LNCAP (cell line): Measurements from ENCODE around the gene ACOT6.

Experiments
- TF ChIP-seq, protein P1 (sequence below): fragments of 450-650 bp; IDR thresholded peaks from 2 replicates; pipeline ENCODE4 v1.5.1; 2017; ENCODE audit warnings: mild to moderate bottlenecking

ACOT6 gene

DNA sequence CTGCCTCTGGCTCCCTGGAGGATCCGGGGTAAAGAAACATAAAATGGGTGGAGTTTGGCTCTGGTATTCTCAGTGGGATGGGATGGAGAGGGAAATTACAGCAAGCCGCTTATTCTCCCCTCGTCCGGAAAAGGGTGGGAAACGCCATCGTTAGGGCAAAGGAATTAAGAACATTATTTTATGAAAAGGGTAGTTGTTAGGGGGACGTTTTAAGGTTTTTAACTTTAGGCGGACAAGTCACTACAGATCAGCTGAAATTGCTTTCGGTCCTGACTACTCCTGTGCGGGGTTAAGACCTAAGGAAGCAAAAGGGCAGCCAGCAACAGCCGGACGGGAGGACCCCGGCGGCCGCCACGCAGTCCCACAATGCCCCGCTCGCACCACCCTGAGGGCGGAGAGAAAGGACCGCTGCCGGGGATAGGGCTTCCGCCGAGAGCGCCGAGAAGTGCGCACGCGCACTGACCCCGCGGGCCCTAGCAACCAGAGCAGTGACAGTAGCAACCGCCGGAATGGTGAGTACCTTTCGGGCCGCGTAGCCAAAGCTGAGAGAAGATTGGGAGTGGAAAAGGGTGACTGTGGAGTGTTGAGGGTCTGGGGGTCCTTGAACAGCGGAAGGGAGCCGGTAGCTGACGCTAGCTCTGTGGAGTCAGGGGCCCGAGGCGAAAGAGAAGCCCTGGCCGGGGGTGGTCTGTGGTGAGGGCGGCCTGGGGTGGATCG is 32.4 kb downstream of the ACOT6 start, which contains the start of gene DNAL1:
Gene DNAL1, plus strand, starts transcription at position 456 of the 717 bp plus-strand sequence. Its CDS starts 54 bp downstream, at position 510.
- TF ChIP-seq, protein P1, sequence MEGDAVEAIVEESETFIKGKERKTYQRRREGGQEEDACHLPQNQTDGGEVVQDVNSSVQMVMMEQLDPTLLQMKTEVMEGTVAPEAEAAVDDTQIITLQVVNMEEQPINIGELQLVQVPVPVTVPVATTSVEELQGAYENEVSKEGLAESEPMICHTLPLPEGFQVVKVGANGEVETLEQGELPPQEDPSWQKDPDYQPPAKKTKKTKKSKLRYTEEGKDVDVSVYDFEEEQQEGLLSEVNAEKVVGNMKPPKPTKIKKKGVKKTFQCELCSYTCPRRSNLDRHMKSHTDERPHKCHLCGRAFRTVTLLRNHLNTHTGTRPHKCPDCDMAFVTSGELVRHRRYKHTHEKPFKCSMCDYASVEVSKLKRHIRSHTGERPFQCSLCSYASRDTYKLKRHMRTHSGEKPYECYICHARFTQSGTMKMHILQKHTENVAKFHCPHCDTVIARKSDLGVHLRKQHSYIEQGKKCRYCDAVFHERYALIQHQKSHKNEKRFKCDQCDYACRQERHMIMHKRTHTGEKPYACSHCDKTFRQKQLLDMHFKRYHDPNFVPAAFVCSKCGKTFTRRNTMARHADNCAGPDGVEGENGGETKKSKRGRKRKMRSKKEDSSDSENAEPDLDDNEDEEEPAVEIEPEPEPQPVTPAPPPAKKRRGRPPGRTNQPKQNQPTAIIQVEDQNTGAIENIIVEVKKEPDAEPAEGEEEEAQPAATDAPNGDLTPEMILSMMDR, result no peak

DNA sequence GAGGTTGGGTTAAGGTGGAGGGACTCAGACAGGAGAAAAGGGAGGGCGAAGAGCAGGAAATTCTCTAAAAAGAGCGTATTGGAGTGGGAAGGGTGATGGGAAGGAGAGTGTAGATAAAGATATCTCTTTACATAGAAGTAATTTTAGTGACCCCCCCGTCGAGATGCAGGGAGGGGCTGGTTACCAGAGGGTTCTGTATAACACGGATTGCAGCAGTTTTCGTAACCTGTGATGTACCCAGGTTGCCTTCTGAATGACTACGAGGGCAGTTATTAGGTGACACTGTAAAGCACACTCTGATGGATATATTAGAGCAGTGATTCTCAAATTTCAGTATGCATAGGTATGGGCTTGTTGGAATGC is 32.9 kb downstream of the ACOT6 start:
- TF ChIP-seq, protein P1, result no peak

DNA sequence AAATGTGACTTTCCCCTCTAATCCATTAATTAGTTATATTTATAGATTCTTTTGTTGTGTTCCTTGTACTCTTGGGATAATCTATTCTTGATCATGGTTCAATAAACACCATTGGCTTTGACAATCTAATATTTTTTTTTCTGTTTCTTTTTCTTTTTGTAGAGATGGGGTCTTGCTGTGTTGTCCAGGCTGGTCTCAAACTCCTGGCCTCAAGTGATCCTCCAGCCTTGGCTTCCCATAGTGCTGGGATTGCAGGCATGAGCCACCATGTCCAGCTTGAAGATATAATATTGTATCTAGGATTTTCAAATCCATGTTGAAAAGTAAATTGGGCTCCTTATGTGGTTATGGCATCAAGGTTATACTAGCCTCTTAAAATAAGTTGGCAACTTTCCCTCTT is 38.7 kb downstream of the ACOT6 start:
- TF ChIP-seq, protein P1, result no peak

DNA sequence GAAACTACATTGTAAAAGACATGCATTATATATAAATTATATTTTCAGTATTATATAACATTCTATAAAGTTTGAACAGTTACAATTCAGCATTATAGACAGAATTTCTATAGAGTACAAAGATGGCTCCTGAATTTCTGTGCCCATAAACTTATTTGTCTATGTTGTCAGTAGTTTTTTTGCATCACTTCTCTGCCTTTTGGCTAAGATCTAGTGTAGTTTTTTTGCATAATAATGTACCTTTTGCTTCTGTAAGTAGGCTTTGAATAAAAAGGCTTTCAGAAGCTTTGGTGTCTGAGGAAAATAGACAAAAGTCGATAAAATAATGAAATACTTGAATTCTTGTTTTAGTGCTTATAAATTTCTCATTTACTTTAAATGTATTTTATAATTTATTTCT is 43.5 kb downstream of the ACOT6 start:
- TF ChIP-seq, protein P1, result no peak

DNA sequence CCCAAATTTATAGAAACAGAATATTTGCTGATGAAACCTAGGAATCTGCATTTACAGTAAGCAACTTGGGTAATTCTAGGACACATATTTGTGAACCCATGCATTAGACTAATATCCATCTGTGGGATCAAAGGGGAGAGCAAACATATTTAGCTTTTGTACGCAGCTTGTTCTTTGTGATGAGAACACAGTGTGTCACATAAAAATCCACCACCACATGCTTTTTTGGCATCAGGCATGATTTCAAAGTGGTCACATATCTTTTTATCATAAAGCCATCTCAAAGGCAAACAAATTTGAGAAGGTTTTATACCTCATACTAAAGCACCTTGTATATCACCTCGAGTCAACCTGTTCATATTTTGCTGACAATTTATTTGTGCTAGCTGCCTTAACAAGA is 48.2 kb downstream of the ACOT6 start:
- TF ChIP-seq, protein P1, result no peak

DNA sequence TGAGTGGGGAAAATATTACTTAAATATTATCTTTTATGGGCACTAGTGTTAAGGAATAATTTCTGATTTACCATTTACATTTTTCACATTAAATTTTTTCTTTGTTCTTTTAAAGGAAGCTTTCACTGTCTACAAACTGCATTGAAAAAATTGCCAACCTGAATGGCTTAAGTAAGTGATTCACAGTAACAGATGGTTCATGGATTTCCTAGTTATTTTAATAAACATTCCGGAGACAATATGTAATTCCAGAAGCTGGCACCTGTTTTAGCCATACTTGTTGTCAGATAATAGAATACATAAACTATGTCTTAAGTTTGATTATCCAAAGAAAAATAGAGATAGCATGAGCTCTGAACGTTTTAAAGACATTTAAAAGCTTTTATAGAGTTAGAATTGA is 49.6 kb downstream of the ACOT6 start:
- TF ChIP-seq, protein P1, result no peak

DNA sequence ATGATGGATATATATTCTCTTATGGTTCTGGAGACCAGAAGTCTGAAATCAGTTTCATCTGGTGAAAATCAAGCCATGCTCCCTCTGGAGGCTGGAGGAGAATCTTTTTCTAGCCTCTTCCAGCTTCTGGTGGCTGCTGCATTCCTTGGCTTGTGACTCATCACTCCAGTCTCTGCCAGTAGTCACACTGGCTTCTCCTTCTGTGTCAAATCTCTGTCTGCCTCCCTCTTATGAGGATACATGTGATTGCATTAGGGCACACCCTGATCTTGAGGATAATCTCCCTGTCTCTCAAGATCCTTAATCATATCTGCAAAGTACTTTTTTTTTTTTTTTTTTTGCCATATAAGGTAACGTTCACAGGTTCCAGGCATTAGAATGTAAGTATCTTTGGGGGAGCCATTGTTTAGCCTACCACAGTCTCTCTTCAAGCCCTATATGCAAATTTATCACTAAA is 50.2 kb downstream of the ACOT6 start:
- TF ChIP-seq, protein P1, result no peak; the same call in 1 of the 2 replicates
